Measurements from ENCODE around the gene ITPRIPL1. TPM values are rescaled to one million over a fixed set of nuclear protein-coding genes. Genes with fewer than 3 reads are reported as not detected.

The ITPRIPL1 gene
- total RNA-seq, 4 donors from 2014 or later, result 0.75 to 2.1 (median 0.82) TPM; not detected in 1

GRCh38 chr2:96329456-96329855, 4.3 kb downstream of the ITPRIPL1 start:
- no peak for DNase-seq
- peak overlapping the region in 1 of 4 donors; percentile 26 for H3K27ac ChIP-seq
- H3K36me3 ChIP-seq, result no peaks in the 10 kb centered on the region
- H3K9me3 ChIP-seq, result no peaks in the 10 kb centered on the region
- peaks cover 7 to 15% (median 12%) of the 10 kb centered on the region in 3 donors for H3K27me3 ChIP-seq
- no peak for TF ChIP-seq POLR2A (IDR thresholded peaks at IDR 0.05)
- TF ChIP-seq, protein P1, sequence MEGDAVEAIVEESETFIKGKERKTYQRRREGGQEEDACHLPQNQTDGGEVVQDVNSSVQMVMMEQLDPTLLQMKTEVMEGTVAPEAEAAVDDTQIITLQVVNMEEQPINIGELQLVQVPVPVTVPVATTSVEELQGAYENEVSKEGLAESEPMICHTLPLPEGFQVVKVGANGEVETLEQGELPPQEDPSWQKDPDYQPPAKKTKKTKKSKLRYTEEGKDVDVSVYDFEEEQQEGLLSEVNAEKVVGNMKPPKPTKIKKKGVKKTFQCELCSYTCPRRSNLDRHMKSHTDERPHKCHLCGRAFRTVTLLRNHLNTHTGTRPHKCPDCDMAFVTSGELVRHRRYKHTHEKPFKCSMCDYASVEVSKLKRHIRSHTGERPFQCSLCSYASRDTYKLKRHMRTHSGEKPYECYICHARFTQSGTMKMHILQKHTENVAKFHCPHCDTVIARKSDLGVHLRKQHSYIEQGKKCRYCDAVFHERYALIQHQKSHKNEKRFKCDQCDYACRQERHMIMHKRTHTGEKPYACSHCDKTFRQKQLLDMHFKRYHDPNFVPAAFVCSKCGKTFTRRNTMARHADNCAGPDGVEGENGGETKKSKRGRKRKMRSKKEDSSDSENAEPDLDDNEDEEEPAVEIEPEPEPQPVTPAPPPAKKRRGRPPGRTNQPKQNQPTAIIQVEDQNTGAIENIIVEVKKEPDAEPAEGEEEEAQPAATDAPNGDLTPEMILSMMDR (IDR thresholded peaks at IDR 0.05 in 4 of 5, conservative IDR thresholded peaks at IDR 0.05 in 1 of 5), result no peak
- no peak for ATAC-seq
- H3K4me1 ChIP-seq, result peaks cover 10 to 19% of the 10 kb centered on the region in 2 donors
- H3K4me3 ChIP-seq, result no peak overlapping the region
- in situ Hi-C loops (cut with MboI; ENCODE audit: low sequenced_read_pairs in 4 of 4), result no loop called here
- intact Hi-C loops (cut with DNase I; ENCODE audit: low total_unique reads), result no loop called here

DNA sequence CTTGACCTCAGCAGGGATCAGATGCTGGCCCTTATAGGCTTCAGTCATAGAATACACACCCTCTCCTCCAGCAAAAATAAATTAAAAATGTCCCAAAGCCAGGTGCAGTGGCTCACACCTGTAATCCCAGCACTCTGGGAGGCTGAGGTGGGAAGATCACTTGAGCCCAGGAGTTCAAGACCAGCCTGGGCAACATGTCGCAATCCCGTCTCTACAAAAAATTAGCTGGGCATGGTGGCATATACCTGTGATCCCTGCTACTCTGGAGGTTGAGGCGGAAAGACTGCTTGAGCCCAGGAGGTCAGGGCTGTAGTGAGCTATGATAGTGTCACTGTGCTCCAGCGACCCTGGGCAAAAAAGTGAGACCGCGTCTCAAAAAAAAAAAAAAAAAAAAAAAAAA, 4.8 kb downstream of the ITPRIPL1 start:
- H3K27ac ChIP-seq, result peak overlapping the region in 1 of 4 donors; percentile 47
- in situ Hi-C loops (cut with MboI; ENCODE audit: low sequenced_read_pairs in 4 of 4), result no loop called here

DNA sequence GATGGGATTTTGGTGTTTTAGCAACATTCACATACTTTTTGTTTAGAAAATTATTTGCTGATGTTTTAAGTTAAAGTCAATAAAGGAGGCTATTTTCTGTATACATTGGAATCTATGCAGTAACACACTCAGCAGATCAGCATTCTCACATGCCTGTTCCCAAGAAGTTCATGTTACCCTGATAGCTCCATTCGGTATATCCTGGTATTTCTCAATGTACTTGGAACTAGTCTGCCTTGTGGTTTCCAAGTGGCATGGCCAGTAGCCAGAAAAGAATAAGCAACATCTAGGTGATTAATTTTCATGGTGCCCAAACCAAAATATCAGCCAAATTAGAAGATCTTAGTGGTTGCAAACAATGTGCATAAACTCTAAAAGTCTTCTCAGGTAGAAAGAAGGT, 5.3 kb downstream of the ITPRIPL1 start:
- H3K4me1 ChIP-seq, result peaks cover 14 to 26% of the 10 kb centered on the region in 2 donors
- no peak overlapping the region for H3K4me3 ChIP-seq
- intact Hi-C loops (cut with DNase I; ENCODE audit: low total_unique reads), result loop anchor here (10.0 kb wide), 1 partner anchor 66 kb away; the partner anchor contains the start of genes CIAO1 and TMEM127
- no peak for TF ChIP-seq POLR2A (IDR thresholded peaks at IDR 0.05)
- TF ChIP-seq, protein P1 (IDR thresholded peaks at IDR 0.05 in 4 of 5, conservative IDR thresholded peaks at IDR 0.05 in 1 of 5), result no peak
- in situ Hi-C loops (cut with MboI; ENCODE audit: low sequenced_read_pairs in 4 of 4), result no loop called here
- no peaks in the 10 kb centered on the region for H3K9me3 ChIP-seq
- no peaks in the 10 kb centered on the region for H3K36me3 ChIP-seq
- H3K27ac ChIP-seq, result peak overlapping the region in 2 of 4 donors; percentile 36 to 47
- peaks cover 0 to 7% (median 4%) of the 10 kb centered on the region in 3 donors for H3K27me3 ChIP-seq
- ATAC-seq (peak; percentile 67 to 69), DNase-seq (no peak)

More for the DNA sequence above, 4.8 kb downstream of the ITPRIPL1 start:
- peaks cover 12 to 23% of the 10 kb centered on the region in 2 donors for H3K4me1 ChIP-seq
- H3K4me3 ChIP-seq, result no peak overlapping the region
- TF ChIP-seq POLR2A (IDR thresholded peaks at IDR 0.05), result no peak
- TF ChIP-seq, protein P1 (IDR thresholded peaks at IDR 0.05 in 4 of 5, conservative IDR thresholded peaks at IDR 0.05 in 1 of 5), result no peak
- ATAC-seq, result no peak
- intact Hi-C loops (cut with DNase I; ENCODE audit: low total_unique reads), result loop anchor here (10.0 kb wide), 1 partner anchor 65 kb away; the partner anchor contains the start of genes CIAO1 and TMEM127
- no peaks in the 10 kb centered on the region for H3K36me3 ChIP-seq
- DNase-seq, result no peak
- H3K9me3 ChIP-seq, result no peaks in the 10 kb centered on the region
- peaks cover 3 to 13% (median 8%) of the 10 kb centered on the region in 3 donors for H3K27me3 ChIP-seq

GRCh38 chr2:96333708-96334107, 8.6 kb downstream of the ITPRIPL1 start:
- intact Hi-C loops (cut with DNase I; ENCODE audit: low total_unique reads) (loop anchor here (10.0 kb wide), 1 partner anchor 69 kb away; the partner anchor contains the start of genes CIAO1 and TMEM127), in situ Hi-C loops (cut with MboI; ENCODE audit: low sequenced_read_pairs in 4 of 4) (no loop called here)
- Histone ChIP-seq H3K27ac (no peak overlapping the region), H3K4me3 (no peak overlapping the region), H3K36me3 (no peaks in the 10 kb centered on the region), H3K4me1 (peaks cover 20 to 30% of the 10 kb centered on the region in 2 donors), H3K27me3 (no peaks in the 10 kb centered on the region), H3K9me3 (no peaks in the 10 kb centered on the region)
- ATAC-seq (no peak), DNase-seq (no peak)
- TF ChIP-seq, protein P1 (IDR thresholded peaks at IDR 0.05 in 4 of 5, conservative IDR thresholded peaks at IDR 0.05 in 1 of 5), result no peak
- no peak for TF ChIP-seq POLR2A (IDR thresholded peaks at IDR 0.05)

Data from gastrocnemius medialis (tissue), 4 donors.